ENCODE results near the gene POMP. TPM values are rescaled to one million over a fixed set of nuclear protein-coding genes. Genes with fewer than 3 reads are reported as not detected.
A peak's percentile ranks its signal among the peaks of the same experiment; 100 is the strongest.

Gene POMP
- total RNA-seq, 1 experiment from 2014 or later, result 107 TPM

- 0 out of 2 replicates have a peak, but pooled peaks have one; percentile 5 for TF ChIP-seq FOSL1 (IDR thresholded peaks at IDR 0.05; ENCODE audit: low read depth)
- TF ChIP-seq CEBPB (IDR thresholded peaks at IDR 0.05; ENCODE audit: low read depth), result peak; percentile 59
These were observed 57.6 kb downstream of the POMP start (continued) for GRCh38 chr13:28716511-28716910.

- TF ChIP-seq ZFX (IDR thresholded peaks at IDR 0.05), result no peak
- no peak for TF ChIP-seq CEBPB (IDR thresholded peaks at IDR 0.05; ENCODE audit: low read depth)
- TF ChIP-seq ZBTB33 (IDR thresholded peaks at IDR 0.05; ENCODE audit: extremely low read depth, insufficient replicate concordance, low read length), result no peak
- no peak for TF ChIP-seq REST (IDR thresholded peaks at IDR 0.05; ENCODE audit: low read depth)
- no peak for TF ChIP-seq MAX (IDR thresholded peaks at IDR 0.05)
- TF ChIP-seq YY1 (IDR thresholded peaks at IDR 0.05; ENCODE audit: extremely low read depth, insufficient replicate concordance, low read depth, low read length), result no peak
- no peak for TF ChIP-seq CTCF (IDR thresholded peaks at IDR 0.05 in 2 of 3, conservative IDR thresholded peaks at IDR 0.05 in 1 of 3; ENCODE audit: borderline replicate concordance in 1 of 3, insufficient read depth in 1 of 3, low read depth in 2 of 3, low read length in 2 of 3)
- no peak for TF ChIP-seq ATF3 (IDR thresholded peaks at IDR 0.05)
- TF ChIP-seq JUND (IDR thresholded peaks at IDR 0.05), result no peak
- no peak for TF ChIP-seq EGR1 (IDR thresholded peaks at IDR 0.05; ENCODE audit: low read depth)
- no peak for TF ChIP-seq EZH2phosphoT487 (IDR thresholded peaks at IDR 0.05; ENCODE audit: borderline replicate concordance)
- TF ChIP-seq ELF1 (IDR thresholded peaks at IDR 0.05; ENCODE audit: borderline replicate concordance, low read depth), result no peak
- no peak for TF ChIP-seq ZNF274 (IDR thresholded peaks at IDR 0.05; ENCODE audit: low read depth, low read length)
- TF ChIP-seq SP1 (IDR thresholded peaks at IDR 0.05; ENCODE audit: low read depth), result no peak
- TF ChIP-seq EZH2 (IDR thresholded peaks at IDR 0.05), result no peak
- no peak overlapping the region for H3K9ac ChIP-seq (ENCODE audit: low read length)
- no peaks in the 10 kb centered on the region for H3K36me3 ChIP-seq (ENCODE audit: control insufficient read depth in 1 of 2, insufficient read depth in 2 of 2, low read length in 2 of 2)
- no peak overlapping the region for H3K4me3 ChIP-seq (replicated peaks in 1 of 2; ENCODE audit: low read depth in 1 of 2, low read length in 2 of 2)
- ChIA-PET CTCF (interaction anchor here (2.6 kb wide), 1 partner anchor 80 kb away, joined by 7 read pairs; no protein-coding TSS in a partner anchor), POLR2A (interaction anchor here (1.6 kb wide), 1 partner anchor 18 kb away, joined by 3 read pairs; no protein-coding TSS in a partner anchor), RAD21 (ENCODE audit: low non-redundant PET in 1 of 2, low total read pairs in 2 of 2, uncharacterized antibody in 2 of 2, unreplicated experiment in 2 of 2) (no interaction called here)
- H3K9me2 ChIP-seq (ENCODE audit: insufficient read depth), result no peaks in the 10 kb centered on the region
- H3K79me2 ChIP-seq (ENCODE audit: insufficient read depth, low read length), result no peaks in the 10 kb centered on the region
- H3K4me1 ChIP-seq (ENCODE audit: control insufficient read depth in 1 of 2, insufficient read depth in 2 of 2, low read length in 2 of 2), result peaks cover 14 to 31% of the 10 kb centered on the region in 2 experiments; a peak in 3 of 4 replicates
- no peaks in the 10 kb centered on the region for H3K9me3 ChIP-seq (ENCODE audit: control insufficient read depth in 1 of 2, insufficient read depth in 1 of 2, low read depth in 1 of 2, low read length in 2 of 2)
- H2AFZ ChIP-seq (ENCODE audit: low read depth, low read length, poor library complexity, severe bottlenecking), result no peak overlapping the region
- H3K27me3 ChIP-seq (ENCODE audit: insufficient read depth, low read length), result no peaks in the 10 kb centered on the region
- intact Hi-C loops (cut with micrococcal nuclease), result no loop called here
- H3K27ac ChIP-seq (ENCODE audit: low read depth, low read length), result no peak overlapping the region
- no TSS peak for BruUV-seq (replicated peaks)
- DNase-seq (ENCODE audit: low read depth, low spot score), result no peak
- no peaks in the 10 kb centered on the region for H4K20me1 ChIP-seq (ENCODE audit: insufficient read depth)
- ATAC-seq, result no peak
- peak overlapping the region; percentile 87; the same call in 1 of the 2 replicates for H3K4me2 ChIP-seq (ENCODE audit: low read length)
These were observed 58.2 kb downstream of the POMP start for GRCh38 chr13:28717170-28717569.

Data from HCT116 (cell line).